Right renal cortex interstitium (tissue), 3 donors: ENCODE results near the gene WDR7. TPM values are rescaled to one million over a fixed set of nuclear protein-coding genes. Genes with fewer than 3 reads are reported as not detected.

Source experiments
- DNase-seq, 3 donors: peaks; one replicate each; pipeline ENCODE4 v3.0.0-alpha.2; 2013; ENCODE audit warnings: low read depth in 3 of 3, low spot score in 2 of 3
- polyA plus RNA-seq, 3 donors: library from polyadenylated mRNA; unstranded; fragments of 120-200 nt; gene quantifications; one replicate each; pipeline ENCODE4 v1.2.1, GENCODE V29; 2013; ENCODE audit not compliant: insufficient read length in 3 of 3

The WDR7 gene
- polyA plus RNA-seq: 10 to 100 TPM; 12.2 to 14.2 (median 12.5) TPM

- peak; percentile 85 to 96 (median 95) for DNase-seq
Observed at GRCh38 chr18:56650944-56651770, at the start of gene WDR7. TSS of gene WDR7 (plus strand) at chr18:56651359. CDS start at chr18:56672516, 21,157 bp downstream.

GRCh38 chr18:56606618-56607017 lies 44.5 kb upstream of the WDR7 start:
- DNase-seq: no peak

- DNase-seq: no peak
Observed at GRCh38 chr18:56615738-56616520, 35.2 kb upstream of the WDR7 start.

GRCh38 chr18:56627991-56628390 lies 23.2 kb upstream of the WDR7 start:
- no peak for DNase-seq

GRCh38 chr18:56632070-56633022 lies 18.8 kb upstream of the WDR7 start:
- DNase-seq: no peak

DNA sequence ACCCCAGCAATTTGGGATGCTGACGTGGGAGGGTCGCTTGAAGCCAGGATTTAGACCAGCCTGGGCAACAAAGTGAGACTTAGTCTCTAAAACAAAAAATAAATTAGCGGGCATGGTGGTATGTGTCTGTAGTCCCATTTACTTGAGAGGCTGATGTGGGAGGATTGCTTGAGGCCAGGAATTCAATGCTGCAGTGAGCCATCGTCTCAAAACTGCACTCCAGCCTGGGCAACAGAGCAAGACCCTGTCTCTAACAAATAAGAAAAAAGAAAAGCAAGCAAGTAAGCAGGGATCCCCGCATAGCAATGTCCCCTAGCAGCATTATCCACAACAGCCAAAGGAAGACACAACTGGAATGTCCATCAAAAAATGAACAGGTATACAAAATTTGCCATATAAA lies 16.2 kb upstream of the WDR7 start:
- no peak for DNase-seq

- DNase-seq: no peak
Observed at GRCh38 chr18:56637176-56637575, 14.0 kb upstream of the WDR7 start.

DNA sequence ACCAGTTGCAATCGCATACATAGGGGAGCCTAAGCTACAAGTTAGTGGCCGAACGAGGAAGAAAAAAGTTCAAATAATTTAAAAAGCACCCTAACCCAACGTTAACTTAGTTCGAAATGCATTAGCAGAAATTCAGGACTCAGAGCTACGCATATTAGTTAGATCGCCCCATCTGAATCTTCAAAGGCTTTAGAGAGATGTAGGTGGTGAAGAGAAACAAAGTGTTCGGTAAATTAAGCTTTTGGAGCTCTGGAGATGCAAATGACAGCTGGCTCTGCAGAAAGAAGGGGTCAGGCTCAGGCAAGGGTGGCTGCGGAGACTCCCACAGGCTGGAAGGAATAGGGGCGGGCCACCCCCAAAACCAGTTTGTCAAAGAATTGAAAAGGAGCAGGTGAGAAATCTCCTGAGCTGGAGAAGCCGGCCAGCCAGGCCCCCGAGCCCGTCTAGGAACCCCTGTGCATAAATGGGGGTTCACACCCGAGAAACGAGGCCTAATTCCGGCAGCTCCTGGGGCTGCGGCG lies 13.4 kb upstream of the WDR7 start:
- no peak for DNase-seq

- DNase-seq: peak; percentile 95 to 98 (median 97)
Observed at GRCh38 chr18:56638232-56639103, 12.7 kb upstream of the WDR7 start, which contains the start of gene TXNL1. TSS of gene TXNL1 (minus strand) at chr18:56638592. CDS start at chr18:56638440, 152 bp downstream.

GRCh38 chr18:56639104-56639381 lies 12.1 kb upstream of the WDR7 start:
- DNase-seq: no peak

GRCh38 chr18:56639571-56639970 lies 11.6 kb upstream of the WDR7 start:
- no peak for DNase-seq

DNA sequence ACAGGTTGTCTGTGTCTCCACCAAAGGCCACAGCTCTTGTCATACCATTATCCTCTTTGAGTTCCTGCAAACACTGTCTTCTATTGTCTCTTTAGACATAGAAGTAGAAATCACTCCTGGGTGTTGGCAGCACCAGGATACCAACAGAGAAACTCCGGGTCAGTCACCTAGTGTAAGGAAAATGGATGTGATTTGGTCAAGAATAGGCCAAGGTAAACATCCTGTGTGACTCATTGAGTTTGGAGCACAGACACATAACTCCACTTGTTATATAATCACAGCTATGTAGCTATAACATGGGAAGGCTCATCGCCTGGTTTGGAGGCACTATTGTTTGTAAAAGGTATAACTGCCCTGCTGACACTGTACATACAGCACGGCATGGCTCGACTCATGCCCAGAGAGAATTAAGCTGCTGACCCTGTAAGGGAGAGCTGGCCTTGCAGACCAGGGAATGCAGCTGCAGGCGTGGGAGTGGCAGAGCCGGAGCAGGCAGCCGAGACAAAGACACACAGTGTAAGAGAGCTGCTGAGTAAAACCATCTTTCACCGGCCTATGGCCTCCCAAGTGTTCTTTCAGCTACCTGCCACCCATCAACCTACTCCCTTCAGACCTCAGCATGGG lies 9.3 kb upstream of the WDR7 start:
- DNase-seq: no peak

- DNase-seq: no peak
Observed at GRCh38 chr18:56643381-56643780, 7.8 kb upstream of the WDR7 start.

DNA sequence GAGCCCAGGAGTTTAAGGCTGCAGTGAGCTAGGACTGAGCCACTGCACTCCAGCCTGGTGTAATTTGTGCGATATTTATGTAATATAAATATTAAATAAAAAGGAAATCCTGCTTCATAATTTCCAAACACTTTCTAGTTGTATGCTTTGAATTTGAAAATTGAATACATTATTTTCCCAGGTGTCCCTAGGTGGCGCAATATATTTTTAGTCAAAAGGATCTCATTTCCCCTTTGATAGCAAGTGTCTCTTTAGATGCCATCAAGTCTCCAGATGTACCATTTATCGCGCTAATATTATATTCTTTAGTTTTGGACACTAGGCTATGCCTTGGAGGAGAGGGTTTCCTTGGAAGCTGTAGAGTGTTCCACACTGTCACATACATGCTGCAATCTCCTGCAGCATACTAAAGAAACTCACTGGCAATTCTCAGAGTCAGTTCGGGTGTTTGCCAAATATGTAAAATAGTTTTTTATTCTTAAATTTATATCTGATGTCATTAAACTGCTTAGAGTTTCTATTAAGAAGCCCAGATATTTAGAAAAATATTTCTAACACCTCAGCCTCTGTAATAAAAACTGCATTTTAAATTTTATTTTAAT lies 5.6 kb upstream of the WDR7 start:
- DNase-seq: no peak

GRCh38 chr18:56647071-56647470 lies 4.1 kb upstream of the WDR7 start:
- DNase-seq: no peak

GRCh38 chr18:56647951-56648893 lies 2.9 kb upstream of the WDR7 start:
- DNase-seq: no peak

DNA sequence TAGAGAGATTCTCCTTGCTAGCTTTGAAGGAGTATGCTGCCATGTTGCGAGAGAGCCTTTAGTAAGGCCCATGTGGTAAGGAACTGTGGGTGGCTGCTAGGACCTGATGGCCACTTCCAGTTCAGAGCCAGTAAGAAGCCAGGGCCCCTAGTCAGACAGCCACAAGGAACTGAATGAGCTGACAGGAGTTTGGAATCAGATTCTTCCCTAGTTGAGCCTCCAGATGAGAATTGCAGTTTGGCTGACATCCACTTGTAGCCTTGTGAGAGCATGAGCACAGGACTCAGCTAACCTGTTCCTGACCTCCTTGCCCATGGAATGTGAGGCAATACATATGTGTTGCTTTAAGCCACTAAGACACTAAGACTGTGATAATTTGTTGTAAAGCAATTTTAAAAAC lies 1.2 kb upstream of the WDR7 start:
- DNase-seq: no peak

GRCh38 chr18:56651771-56652092 lies 573 bp downstream of the WDR7 start:
- DNase-seq: no peak
